Endodermal cell (in vitro differentiated cells): ENCODE results near the gene TIMM13. TPM values are rescaled to one million over a fixed set of nuclear protein-coding genes. Genes with fewer than 3 reads are reported as not detected.
"Not testable (repeated sequence)": the region's sequence is repeated elsewhere in the genome, so short reads cannot be mapped to it uniquely, and the experiment has no call there.

Source experiments
- DNase-seq: peaks from one replicate; pipeline ENCODE4 v3.0.0-alpha.2; 2017
- H3K27ac ChIP-seq: 2 replicates; pipeline ENCODE4 v1.5.1; 2013; ENCODE audit warnings: mild to moderate bottlenecking, low read depth, low read length, moderate library complexity
- H3K27me3 ChIP-seq: 2 replicates; pipeline ENCODE4 v1.6.1; 2013; ENCODE audit warnings: mild to moderate bottlenecking, low read length, moderate library complexity; ENCODE audit not compliant: insufficient read depth, control insufficient read depth, poor library complexity, severe bottlenecking
- H3K36me3 ChIP-seq: 2 replicates; pipeline ENCODE4 v1.7.0; 2013; ENCODE audit warnings: mild to moderate bottlenecking, low read length, moderate library complexity; ENCODE audit not compliant: control insufficient read depth, insufficient read depth
- H3K4me1 ChIP-seq: one replicate; pipeline ENCODE4 v1.7.0; 2013; ENCODE audit warnings: low read length; ENCODE audit not compliant: control insufficient read depth, insufficient read depth
- H3K4me3 ChIP-seq: 2 replicates; pipeline ENCODE4 v1.5.1; 2013; ENCODE audit warnings: mild to moderate bottlenecking, low read length, moderate library complexity
- H3K9ac ChIP-seq: 2 replicates; pipeline ENCODE4 v1.6.1; 2013; ENCODE audit warnings: mild to moderate bottlenecking, low read length, moderate library complexity; ENCODE audit not compliant: poor library complexity, severe bottlenecking; ENCODE audit errors: extremely low read depth
- H3K9me3 ChIP-seq: 2 replicates; pipeline ENCODE4 v1.6.1; 2013; ENCODE audit warnings: mild to moderate bottlenecking, low read length, moderate library complexity; ENCODE audit not compliant: control insufficient read depth
- H3K27ac Mint-ChIP-seq: 2 replicates; pipeline ENCODE4 v1.8.0; 2020; ENCODE audit warnings: mixed read lengths
- H3K27me3 Mint-ChIP-seq: 2 replicates; pipeline ENCODE4 v1.8.0; 2021; ENCODE audit warnings: mild to moderate bottlenecking, mixed read lengths; ENCODE audit not compliant: insufficient read depth
- H3K36me3 Mint-ChIP-seq: 2 replicates; pipeline ENCODE4 v1.8.0; 2020; ENCODE audit warnings: low read depth, mixed read lengths
- H3K4me1 Mint-ChIP-seq: 2 replicates; pipeline ENCODE4 v1.8.0; 2020; ENCODE audit warnings: mixed read lengths
- H3K4me3 Mint-ChIP-seq: 2 replicates; pipeline ENCODE4 v1.8.0; 2020; ENCODE audit warnings: mild to moderate bottlenecking, moderate library complexity, mixed read lengths
- H3K9me3 Mint-ChIP-seq: 2 replicates; pipeline ENCODE4 v1.8.0; 2020; ENCODE audit warnings: mild to moderate bottlenecking, mixed read lengths
- CTCF ChIP-seq: fragments of 200-600 bp; sonication (generic); conservative IDR thresholded peaks from 2 replicates; pipeline ENCODE4 v1.5.0; 2021; ENCODE audit warnings: antibody characterized with exemption, mild to moderate bottlenecking
- WGBS, 2 experiments: methylation state at CpG; one replicate each; pipeline versions ENCODE4 v1.1.5 to v1.1.7; 2013; ENCODE audit warnings: missing lambda C conversion rate in 2 of 2, mixed read lengths in 1 of 2; ENCODE audit not compliant: insufficient coverage in 1 of 2, insufficient read length in 1 of 2; 5-methylcytosine and 5-hydroxymethylcytosine counted together
- total RNA-seq, 2 donors: library from RNA; stranded (reverse); fragmentation: NEBNext Ultra II Directional in 1 of 2; extraction: Animal tissue kit (Norgen Biotek cat#: 25700) in 1 of 2; gene quantifications; 2 replicates in 1 of 2; 3 replicates in 1 of 2; pipeline ENCODE4 v1.2.1, GENCODE V29; 2021

Gene TIMM13
- total RNA-seq, 2 donors from 2014 or later = 149 to 175 TPM

- H3K36me3 ChIP-seq = no peaks in the 10 kb centered on the region
- H3K4me3 Mint-ChIP-seq = no peak overlapping the region
Observed at GRCh38 chr19:2399582-2399981, 27.8 kb downstream of the TIMM13 start.

GRCh38 chr19:2398735-2399305, 28.6 kb downstream of the TIMM13 start:
- no peaks in the 10 kb centered on the region for H3K4me1 Mint-ChIP-seq
- no peaks in the 10 kb centered on the region for H3K36me3 ChIP-seq
- H3K27ac ChIP-seq = no peak overlapping the region
- H3K4me3 ChIP-seq = no peak overlapping the region
- peaks cover 3% of the 10 kb centered on the region for H3K27me3 Mint-ChIP-seq
- no peaks in the 10 kb centered on the region for H3K36me3 Mint-ChIP-seq
- H3K9me3 ChIP-seq = no peaks in the 10 kb centered on the region
- no peak overlapping the region for H3K4me3 Mint-ChIP-seq
- peaks cover 3% of the 10 kb centered on the region for H3K9me3 Mint-ChIP-seq
- H3K9ac ChIP-seq = no peak overlapping the region
- TF ChIP-seq CTCF = no peak
- no peaks in the 10 kb centered on the region for H3K27me3 ChIP-seq
- no peaks in the 10 kb centered on the region for H3K4me1 ChIP-seq
- no peak for DNase-seq
- WGBS, 2 experiments = 89 to 90% methylated on average over 6 to 14 of the region's 14 CpGs
- no peak overlapping the region for H3K27ac Mint-ChIP-seq

More at GRCh38 chr19:2399582-2399981, 27.8 kb downstream of the TIMM13 start:
- DNase-seq = no peak
- Histone ChIP-seq H3K27ac (no peak overlapping the region), H3K4me3 (no peak overlapping the region), H3K4me1 (no peaks in the 10 kb centered on the region), H3K27me3 (no peaks in the 10 kb centered on the region), H3K9ac (no peak overlapping the region), H3K9me3 (no peaks in the 10 kb centered on the region)
- no peak for TF ChIP-seq CTCF
- Mint-ChIP-seq H3K27ac (no peak overlapping the region), H3K36me3 (no peaks in the 10 kb centered on the region), H3K4me1 (no peaks in the 10 kb centered on the region), H3K27me3 (peaks cover 3% of the 10 kb centered on the region), H3K9me3 (peaks cover 3% of the 10 kb centered on the region)
- 83 to 86% methylated on average over 1 to 4 of the region's 4 CpGs for WGBS, 2 experiments

GRCh38 chr19:2397173-2397572, 30.2 kb downstream of the TIMM13 start:
- not testable (repeated sequence) for H3K27ac Mint-ChIP-seq, H3K4me1 ChIP-seq, H3K36me3 Mint-ChIP-seq, H3K36me3 ChIP-seq, H3K4me1 Mint-ChIP-seq, H3K27me3 ChIP-seq, H3K9ac ChIP-seq, H3K9me3 ChIP-seq, H3K9me3 Mint-ChIP-seq, H3K27me3 Mint-ChIP-seq, H3K4me3 Mint-ChIP-seq, H3K27ac ChIP-seq, H3K4me3 ChIP-seq, DNase-seq
- 90 to 94% methylated on average over 7 of the region's 7 CpGs for WGBS, 2 experiments

- H3K9me3 ChIP-seq, DNase-seq, H3K27me3 ChIP-seq, H3K9ac ChIP-seq, H3K4me3 Mint-ChIP-seq, H3K27ac ChIP-seq, H3K27me3 Mint-ChIP-seq, H3K4me3 ChIP-seq, H3K4me1 Mint-ChIP-seq, H3K9me3 Mint-ChIP-seq, H3K36me3 Mint-ChIP-seq, H3K27ac Mint-ChIP-seq, H3K36me3 ChIP-seq, H3K4me1 ChIP-seq: not testable (repeated sequence)
- 96% methylated on average over 13 to 18 of the region's 18 CpGs for WGBS, 2 experiments
Observed at GRCh38 chr19:2395293-2395829, 32.0 kb downstream of the TIMM13 start.
